Measurements from ENCODE around the gene NUBPL.
"Not testable (repeated sequence)": the region's sequence is repeated elsewhere in the genome, so short reads cannot be mapped to it uniquely, and the experiment has no call there.

NUBPL gene

DNA sequence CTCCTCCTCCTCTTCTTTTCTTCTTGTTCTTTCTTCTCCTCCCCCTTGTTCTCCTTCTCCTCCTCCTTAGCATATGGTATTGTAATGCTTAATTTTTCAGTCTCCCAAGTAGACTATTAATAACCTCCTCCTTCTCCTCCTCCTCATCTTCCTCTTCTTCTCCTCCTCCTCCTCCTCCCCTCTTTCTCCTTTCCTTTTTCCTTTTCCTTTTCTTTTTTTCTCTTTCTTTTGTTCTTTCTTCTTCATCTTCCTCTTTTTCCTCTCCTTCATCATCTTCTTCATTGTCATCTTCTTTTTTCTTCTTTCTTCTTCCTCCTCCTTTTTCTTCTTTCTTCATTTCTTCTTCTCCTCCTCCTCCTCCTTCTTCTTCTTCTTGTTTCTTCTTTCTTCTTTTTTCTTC is 264.3 kb downstream of the NUBPL start:
- no peak for DNase-seq

DNA sequence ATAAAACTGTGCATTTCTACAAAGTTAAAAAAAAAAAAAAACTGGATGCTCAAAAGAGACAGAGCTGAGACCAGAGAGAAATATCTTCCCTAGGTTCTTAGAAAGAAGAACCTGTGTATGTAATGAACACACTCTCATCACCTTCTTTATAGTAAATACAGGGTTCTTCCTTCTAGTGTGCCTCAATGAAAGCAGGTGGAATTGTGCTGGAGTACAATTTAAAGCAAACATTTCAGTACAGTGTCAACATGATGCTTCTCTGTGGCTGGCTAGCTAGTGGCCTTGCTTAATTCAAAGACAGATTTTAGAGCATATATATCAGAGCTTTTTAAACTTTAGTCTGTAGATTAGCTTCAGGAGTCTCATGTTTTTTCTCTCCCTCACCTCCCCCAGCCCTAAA is 266.1 kb downstream of the NUBPL start:
- no peak for DNase-seq

DNA sequence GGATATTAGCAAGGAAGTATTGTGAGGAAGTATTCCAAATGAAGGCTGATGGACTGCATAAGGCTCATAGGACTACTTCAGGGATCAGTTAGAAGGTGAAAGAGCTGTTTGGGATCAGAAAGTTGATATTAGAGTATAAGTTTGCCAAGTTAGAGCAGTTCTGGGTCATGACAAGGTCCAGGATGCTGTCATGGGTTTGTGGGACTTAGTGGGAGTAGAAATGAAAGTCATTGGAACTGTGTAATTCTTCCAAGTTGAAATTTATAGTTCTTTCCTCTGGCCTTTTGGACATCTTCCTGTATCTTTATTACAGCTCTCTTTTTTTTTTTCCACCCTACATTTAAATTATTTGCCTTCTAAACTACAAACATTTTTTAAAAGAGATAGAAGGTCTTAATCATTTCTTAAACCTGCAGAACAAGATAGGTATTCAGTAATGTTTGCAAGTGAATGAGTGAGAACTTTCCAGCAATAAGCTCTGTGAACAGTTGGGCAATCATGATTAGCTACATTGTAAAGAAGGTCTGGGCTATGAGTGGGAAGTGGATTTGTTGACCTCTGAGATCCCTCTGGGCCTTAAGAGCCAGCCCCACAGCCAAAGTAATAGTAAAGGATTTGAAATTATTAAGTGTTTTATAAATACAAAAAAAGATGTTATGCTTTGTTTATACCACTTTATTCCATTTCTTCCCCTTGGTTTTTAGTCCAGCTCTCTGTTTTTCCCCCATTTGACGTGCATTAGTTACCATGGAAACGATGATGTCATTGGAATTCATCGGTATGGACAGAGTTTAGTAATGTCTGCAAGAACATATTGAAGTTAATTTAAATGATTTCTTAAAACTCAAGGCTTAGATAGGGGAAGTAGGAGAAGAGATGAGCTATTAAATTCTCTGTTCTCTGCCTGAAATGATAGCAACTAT is 268.0 kb downstream of the NUBPL start:
- peak; percentile 86 for DNase-seq

DNA sequence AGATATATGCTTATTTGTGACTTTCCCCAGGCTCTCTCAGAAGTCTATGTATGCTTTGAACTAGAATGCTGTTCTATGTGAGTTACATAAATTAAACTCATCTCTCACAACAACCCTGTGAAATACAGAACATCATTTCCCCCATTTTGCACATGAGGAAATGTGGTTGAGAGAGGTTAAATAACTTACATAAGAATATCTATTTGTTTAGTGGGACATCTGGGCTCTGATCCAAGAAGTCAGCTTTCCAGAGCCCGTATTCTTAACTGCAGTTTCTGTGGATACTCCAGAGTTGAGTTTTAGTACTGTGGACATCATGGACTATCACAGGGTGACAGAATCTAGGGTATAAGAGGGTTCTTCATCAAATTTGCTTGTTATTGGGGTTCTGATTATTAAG is 273.4 kb downstream of the NUBPL start:
- DNase-seq = peak; percentile 50

DNA sequence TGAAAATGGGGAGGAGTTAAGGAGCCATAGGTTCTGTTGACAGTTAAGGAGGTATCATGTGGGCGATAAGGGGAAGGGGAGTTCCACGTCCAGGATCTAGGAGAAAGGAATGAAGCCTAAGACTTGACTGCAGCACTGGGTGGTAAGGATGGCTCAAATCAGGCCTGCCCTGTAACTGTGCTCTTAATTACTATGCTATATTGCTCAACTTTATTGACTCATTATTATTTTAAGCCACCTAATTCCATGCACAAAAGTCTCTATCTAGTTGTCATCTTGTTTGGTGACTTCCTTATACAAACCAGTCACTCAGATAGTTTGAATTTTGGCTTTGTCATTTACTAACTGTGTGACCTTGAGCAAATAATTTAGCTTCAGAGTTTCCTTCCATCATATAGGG is 273.8 kb downstream of the NUBPL start:
- no peak for DNase-seq

DNA sequence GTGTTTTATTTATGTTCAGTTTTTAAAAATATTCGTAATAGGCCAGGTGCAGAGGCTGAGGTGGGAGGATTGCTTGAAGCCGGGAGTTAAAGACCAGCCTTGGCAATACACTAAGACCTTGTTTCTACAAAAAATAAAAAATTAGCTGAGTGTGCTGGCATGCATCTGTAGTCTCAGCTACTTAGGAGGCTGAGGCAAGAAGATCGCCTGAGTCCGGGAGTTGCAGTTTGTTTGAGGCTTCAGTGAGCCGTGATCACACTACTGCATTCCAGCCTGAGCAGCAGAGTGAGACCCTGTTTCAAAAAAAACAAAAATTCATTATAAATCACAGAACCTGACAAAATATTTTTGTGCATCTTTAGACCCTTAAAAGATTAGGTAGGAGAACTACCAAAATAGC is 275.8 kb downstream of the NUBPL start:
- no peak for DNase-seq

DNA sequence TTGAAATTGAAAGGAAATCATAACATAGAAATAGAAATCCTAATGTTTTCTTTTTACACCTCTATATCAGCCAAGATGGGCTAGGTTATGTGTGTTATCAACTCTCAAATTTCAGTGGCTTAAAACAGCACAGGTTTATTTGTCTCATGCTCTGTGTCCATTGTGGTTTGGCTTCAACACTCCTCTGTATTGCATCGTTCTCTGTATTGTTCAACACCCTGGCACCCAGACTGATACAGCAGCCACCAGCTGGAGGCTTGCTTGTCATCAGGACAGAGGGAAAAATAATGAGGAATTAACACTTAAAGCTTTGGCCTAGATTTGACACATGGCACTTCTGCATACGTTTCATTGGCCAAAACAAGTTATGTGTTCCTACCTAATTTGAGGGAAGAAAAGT is 281.7 kb downstream of the NUBPL start:
- DNase-seq = peak; percentile 40

DNA sequence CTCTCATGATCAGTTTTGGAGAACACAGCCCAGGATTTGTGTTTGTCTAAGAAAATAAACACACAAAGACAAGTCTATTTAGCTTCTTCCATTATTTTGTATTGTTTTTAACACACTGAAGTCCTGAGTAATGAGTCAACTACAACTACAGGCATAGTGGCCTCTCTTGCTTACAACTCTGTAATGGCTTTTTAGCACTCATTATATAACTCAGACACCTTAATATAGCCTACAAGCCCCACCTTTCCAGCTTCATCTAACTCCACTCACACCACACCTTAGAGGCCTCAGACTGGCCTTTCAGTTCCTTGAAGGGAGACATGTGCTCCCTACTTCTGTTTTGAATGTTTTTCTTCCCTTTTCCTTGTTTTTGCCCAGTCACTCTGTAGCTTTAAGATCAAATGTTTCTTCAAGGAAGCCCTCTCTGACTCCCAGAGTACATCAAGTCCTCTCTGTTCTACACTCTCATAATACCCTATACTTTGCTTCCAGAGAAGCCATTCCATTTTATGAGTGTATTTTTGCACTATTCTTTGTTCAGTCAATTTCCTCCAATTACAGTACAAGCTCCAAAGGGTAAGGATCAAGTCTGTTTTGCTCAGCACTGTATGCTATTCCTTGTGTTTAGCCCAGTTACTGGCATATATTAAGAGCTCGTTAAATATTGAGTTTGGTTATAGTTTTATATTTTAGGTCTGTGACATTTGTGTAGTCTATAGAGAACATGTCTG is 282.3 kb downstream of the NUBPL start:
- peak; percentile 12 for DNase-seq

DNA sequence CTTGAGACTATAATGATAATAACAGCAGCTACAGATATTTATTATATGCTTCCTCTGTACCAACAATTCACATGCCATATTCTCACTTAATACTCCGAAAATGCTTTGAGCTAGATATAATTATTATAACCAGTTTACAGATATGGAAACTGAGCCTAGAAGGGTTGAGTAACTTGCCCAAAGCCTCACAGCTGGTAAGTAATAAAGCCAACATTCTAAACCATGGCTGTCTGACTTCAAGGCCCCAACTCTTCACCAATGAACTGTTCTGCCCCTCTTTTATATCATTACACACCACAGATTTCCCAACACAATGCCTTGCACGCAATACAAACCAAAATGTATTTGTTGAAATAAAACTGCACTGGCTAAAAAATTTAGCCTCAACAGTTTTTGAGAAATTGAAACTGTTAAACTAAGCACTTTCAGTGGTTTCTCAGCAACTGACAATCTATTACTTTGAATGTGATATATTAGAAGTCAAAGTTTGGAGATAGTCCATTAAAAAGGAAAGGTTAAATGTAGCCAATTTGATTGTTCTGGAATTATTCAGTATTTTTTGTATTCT is 293.4 kb downstream of the NUBPL start:
- DNase-seq = no peak

DNA sequence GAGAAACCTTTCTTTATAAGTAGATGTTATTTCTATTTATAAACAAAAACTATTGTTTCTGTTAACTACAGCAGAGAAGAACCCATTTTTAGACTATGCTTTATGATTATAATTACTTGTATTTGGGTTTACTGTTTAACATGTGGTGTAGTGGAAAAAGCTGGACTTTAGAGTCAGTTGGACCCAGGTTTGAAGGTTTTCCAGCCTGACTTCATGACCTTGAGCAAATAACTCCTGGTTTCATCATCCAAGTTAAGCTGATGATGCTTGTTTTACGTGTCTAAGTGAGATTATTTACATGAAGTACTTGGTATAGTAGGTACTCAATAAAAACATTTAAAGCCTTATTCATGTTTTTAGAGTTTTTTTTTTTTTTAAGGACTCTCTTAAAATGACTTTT is 294.1 kb downstream of the NUBPL start:
- DNase-seq = no peak

DNA sequence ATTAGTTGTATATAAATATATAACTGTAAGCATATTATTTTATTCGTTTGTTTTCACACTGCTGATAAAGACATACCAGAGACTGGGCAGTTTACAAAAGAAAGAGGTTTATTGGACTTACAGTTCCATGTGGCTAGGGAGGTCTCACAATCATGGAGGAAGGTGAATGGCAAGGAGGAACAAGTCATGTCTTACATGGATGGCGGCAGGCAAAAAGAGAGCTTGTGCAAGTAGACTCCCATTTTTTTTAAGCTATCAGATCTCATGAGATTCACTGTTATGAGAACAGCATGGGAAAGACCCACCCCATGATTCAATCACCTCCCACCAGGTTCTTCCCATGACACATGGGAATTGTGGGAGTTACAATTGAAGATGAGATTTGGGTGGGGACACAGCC is 294.8 kb downstream of the NUBPL start:
- DNase-seq = not testable (repeated sequence)

DNA sequence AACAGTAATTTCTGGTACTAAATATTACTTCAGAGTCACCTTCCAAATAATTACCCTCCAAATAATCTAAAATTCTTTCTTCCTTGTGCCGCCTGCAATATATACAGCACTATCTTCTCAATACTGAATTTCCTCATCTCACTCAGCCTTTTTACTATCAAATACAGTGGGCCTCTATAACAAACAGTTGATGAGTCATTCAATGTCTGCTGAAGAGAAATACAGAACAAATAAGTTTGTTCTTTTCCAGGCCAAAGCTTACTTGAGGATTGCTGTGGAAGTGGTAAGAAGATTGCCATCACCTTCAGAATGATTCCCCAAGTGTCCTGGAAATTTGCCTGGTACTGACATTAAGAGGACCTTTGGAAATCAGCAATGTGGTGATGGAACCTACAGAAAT is 297.7 kb downstream of the NUBPL start:
- no peak for DNase-seq

DNA sequence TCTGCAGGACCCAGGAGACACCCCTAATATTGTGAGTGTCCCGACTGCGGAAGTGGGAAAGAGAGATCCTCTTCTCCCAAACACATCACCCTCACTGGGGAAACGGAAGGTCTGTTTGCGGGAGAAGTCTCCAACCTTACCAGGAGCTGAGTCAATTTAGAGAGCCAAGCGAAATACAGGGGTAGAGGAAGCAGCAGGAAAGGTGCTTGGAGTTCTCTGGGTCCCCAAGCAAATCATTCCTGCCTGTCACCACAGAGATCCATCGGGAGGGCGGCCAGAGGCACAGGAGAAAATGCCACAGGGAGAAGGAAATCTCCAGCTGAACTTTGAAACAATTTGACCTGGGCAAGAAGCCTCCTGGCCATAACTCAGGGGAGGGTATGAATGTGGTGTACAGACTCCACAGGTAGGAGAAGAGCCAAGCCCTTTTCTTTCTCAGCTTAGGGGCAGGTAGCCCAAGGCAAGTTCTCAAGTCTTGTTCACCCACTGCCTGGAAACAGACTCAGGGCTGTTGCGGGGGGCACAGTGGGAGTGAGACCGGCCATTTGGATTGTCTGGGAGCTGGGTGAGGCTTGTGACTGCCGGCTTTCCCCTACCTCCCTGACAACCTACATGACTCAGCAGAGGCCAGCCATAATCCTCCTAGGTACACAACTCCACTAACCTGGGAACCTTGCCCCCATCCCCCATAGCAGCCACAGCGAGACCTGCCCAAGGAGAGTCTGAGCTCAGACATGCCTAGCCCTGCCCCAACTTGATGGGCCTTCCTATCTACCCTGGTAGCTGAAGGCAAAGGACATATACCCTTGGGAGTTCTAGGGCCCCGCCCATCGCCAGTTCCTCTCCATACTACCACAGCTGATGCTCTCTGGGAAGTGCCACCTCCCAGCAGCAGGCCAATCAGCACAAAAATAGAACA is 304.0 kb downstream of the NUBPL start:
- no peak for DNase-seq

DNA sequence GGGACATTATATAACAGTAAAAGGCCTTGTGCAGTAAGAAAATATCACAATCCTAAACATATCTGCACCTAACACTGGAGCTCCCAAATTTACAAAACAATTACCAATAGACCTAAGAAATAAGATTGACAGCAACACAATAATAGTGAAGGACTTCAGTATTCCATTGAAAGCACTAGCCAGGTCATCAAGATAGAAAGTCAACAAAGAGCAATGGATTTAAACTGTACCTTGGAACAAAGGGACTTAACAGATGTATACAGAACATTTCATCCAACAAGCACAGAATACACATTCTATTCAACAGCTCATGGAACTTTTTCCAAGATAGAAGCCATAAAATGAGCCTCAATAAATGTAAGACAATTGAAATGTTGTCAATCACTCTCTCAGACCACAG is 306.4 kb downstream of the NUBPL start:
- no peak for DNase-seq

DNA sequence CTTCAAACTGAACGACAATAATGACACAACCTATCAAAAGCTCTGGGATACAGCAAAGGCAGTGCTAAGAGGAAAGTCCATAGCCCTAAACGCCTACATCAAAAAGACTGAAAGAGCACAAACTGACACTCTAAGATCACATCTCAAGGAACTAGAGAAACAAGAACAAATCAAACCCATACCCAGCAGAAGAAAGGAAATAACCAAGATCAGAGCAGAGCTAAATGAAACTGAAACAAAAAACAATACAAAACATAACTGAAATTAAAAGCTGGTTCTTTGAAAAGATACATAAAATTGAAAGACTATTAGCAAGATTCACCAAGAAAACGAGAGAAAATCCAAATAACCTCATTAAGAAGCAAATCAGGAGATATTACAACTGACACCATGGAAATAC is 306.9 kb downstream of the NUBPL start:
- not testable (repeated sequence) for DNase-seq

DNA sequence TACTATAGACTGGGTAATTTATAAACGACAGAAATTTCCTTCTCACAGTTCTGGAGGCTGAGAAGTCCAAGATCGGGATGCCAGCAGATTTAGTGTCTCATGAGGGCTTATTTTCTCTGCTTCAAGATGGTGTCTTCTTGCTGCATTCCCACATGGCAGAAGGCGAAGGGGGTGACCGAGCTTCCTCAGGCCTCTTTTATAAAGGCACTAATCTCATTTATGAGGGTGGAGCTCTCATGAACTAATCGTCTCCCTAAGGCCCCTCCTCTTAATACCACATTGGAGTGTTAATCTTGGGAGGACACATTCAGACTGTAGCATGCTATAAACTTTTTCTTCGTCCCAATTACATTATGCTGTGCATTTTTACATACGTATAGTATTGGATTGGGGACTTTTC is 315.5 kb downstream of the NUBPL start:
- DNase-seq = no peak

DNA sequence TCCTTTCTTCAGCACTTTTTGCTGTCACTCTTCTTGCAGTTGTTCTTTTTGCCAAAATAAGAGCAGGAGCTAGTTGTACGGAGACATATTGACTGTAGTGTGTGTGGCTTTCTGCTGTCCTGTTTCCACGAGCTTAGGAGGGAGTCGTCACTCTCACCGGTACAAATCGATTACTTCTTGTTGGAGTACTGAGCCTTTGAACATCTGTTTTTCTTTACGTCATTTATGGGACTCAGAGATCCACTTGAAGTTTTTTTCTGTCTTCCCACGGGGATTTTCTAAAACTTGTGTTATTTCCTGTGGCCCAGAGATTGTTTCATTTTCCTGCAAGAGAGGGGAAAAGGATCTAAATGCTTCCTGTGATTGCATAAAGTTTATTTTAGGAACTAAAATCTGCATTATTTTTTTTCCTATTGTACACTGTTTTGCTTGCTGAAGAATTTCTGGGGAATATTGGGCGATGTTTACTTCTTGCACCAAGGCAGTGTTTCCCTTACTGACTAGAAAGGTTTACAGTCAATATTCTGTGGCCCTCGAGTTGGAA is 316.1 kb downstream of the NUBPL start:
- DNase-seq = no peak

DNA sequence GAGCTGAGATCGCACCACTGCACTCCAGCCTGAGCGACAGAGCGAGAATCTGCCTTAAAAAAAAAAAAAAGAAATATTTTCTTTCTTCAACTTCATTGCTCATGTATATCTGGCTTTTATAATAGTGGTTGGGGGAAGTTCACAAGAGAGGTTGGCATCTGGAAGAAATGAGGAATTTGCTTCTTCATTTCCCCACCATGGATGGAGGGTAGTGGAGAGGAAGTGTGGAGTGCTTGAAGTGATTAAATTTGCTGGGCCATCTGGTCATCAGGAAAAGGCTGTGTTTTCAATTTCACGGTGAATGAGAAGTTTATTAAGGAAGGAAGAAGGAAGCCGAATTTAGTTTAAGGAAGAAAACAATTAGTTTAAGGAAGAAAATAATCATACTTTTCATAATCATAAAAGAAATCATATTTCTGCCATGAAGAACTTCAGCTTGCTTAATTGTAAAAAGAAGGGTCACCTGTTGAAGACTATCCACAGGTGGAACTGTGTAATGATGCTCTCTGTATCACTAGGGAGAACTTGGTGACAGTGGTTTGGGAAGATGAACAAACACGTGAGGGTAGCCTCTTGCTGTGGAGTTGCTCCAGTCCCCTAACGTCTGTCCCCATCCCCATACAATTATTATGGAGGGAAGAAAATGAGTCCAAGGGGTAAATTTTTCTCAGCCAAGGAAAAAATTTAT is 318.6 kb downstream of the NUBPL start:
- DNase-seq = no peak

DNA sequence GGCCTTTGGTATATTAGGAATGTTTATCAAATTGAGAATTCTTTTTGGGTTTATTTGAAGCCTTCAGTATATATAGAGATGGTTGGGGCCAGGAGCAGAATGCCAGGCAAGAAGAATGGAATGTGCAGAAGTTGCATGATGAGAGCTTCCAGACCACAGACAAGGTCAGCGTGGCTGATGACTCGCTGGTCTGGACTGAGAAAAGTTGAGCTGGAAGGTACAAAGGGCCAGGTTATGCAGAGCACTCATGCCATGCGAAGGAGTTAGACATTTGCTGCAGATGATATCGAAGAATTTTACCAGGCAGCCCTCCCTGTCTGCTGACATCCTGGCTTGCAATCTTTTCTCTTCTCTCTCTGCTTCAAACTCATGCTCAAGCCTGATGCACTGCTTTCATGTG is 319.7 kb downstream of the NUBPL start:
- peak; percentile 96 for DNase-seq

DNA sequence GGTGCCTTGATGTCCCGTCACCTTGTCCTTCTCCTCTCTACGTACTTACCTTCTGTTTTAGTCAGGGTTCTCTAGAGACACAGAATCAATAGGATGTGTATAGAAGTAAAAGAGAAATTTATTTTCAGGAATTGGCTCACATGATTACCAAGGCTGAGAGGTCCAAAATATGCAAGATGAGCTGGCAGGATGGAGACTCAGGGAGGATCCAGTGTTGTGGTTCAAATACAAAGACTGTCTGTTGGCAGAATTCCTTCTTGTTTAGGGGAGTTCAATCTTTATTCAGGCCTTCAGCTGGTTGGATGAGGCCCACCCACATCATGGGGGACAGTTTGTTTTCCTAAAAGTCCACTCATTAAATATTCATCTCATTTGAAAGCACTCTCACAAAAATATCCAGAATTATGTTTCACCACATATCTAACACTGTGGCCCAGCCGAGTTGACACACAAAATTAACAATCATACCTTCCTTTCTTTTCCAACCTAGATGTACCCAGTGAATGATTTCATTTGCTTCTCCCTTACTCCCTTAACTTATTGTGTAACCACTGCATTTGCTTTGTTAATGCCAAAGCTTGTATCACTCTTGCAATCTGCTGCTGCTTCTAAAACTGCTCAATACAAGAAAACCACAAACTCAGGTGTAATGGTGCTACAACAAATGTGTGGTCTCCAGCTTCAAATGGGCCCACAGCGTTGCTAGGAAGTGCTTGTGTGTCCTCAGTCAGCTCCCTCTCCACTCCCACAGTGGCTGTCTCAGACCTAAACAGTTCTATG is 320.5 kb downstream of the NUBPL start:
- DNase-seq = peak; percentile 59

DNA sequence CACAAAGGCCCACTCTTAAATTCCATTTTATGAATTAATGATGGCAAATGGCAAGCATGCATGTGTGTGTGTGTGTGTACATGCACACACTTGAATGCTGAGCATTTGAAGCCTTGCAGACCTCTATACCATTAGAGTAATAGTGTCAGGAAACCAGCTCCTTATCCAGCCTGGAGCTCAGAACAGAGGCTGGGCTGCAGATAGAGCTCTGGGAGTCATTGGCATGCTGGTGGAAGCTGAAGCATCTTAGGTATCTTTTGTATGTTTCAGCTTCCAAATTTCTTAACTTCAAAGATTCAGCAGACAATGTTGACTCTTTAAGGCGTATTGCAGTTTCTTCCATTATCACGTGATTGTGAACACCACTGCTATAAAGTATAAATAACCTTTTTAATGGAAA is 323.0 kb downstream of the NUBPL start:
- DNase-seq = no peak
